DMS153 (cell line): ENCODE data around the gene GABRB3.

Experiments used
- DNase-seq: peaks from one replicate; lab custom pipeline; 2025; lab: John Stamatoyannopoulos, UW

Gene GABRB3

DNA sequence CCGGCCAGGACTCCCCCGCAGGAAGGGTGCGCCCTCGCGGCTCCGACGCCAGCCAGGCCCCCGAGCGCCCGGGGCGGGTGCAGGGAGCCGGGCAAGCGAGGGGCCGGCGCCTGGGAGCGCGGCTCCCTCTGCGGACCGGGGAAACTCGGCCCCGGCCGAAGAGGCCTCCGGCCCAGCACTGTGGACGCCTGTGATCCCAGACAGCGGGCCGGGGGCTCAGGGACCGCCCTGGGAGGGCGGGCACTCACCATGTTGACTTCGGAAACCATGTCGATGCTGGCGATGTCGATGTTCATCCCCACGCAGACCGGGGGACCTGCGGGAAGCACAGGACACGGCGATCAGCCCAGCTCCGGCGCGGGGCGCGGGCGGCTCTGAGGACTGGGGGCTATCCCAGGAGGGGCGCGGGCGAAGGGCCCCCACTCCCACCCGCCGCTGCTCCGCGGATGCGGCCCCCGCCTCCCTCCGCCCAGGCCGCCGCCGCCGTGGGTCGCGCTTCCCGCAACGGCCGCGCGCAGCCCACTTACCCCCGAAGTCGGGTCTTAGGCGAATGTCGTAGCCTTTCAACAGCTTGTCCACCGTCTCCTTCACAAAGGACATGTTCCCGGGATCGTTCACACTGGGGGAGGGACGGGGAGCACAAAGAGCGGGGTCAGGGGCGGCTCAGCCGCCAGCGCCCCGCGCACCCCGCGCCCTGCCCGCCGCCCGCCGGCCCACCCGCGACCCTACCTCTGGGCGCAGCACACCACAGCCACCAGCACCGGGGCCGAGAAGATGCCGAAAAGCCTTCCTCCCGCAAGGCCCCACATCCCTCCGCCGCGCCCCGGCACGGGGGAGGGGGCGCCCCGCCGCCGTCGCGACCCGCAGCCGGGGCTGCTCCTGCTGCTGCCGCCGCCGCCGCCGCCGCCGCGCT, at the start of gene GABRB3:
GABRB3 (minus strand) TSS at position 913 of the 913 bp plus-strand sequence.
- no peak for DNase-seq

DNA sequence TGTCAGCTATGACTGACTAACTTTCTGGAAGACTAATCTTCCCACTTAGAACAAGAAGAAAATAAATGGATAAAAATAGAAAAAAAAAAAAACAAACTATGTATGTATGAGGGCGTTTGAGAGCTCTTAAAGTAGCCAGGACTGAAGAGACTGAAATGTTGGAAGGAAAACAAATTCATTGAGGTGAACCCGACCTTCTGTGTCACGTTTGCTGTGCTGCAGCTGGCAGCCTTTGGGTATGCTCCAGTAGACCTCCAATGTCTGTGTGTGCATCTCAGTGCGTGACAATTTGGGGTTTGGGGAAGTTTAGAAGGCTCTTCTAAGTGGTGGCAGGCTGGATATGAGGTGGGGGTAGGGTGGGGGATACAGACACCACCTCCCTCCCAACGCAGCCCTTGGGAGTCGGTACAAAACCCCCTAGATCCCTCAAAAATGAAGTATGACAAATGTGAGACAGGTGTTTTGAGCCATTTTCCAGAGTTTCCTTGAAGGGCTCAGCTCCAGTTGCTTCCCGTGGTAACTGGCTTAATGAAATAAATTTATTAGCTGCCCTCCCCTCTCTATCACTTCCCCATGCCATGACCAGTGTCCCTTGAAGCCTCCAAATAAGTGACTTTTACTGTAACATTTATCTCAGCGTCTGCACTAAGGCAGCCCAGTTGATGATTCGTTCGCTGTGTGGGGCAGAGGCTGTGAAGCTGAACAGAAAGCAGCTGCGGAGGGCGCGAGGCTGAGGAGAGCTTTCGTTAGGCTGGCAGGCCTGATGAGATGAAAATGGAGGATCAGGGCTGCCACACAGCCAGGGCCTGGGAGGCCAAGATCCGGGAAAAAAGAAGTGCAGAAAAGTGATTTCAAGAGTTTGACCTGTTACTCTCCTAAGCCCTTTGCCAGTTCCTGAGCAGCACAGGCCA, 34.9 kb upstream of the GABRB3 start:
- DNase-seq = no peak

DNA sequence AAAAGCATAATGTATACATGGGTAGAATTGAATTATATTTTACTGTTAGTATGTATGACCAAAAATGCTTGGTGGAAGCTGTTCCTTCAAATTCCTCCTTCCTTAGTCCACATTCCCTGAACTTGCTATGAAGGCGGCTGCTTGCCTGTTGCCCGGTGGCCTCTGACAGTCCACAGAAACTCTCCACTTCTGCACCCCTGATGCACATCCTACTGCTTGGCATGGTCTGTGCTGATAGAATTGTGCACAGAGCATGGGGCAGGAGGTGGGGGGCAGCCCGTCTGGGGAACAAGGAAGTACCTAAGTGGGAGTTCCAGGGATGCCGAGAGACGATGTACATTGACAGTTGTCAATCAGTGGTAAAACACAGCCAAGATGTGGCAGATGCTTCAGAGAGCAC, 33.7 kb upstream of the GABRB3 start:
- DNase-seq = no peak

DNA sequence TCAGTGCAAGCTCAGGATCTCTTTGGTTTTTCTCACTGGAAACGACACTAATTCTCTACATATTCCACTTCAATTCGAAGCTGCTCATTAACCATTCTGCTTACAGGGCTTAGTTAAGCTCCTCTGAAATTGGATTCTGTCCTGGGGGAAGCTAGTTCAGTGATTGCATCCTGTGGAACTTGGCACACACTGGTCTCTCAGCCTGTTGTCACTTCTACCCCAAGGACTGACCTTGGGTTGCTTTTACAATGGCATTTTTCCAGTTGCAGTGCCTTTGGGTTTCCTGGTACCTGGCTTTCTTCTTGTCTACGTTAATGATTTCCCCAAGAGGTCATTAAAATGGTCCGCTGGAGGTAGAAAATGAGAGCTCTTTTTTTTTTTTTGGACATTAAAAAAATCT, 33.3 kb upstream of the GABRB3 start:
- no peak for DNase-seq

DNA sequence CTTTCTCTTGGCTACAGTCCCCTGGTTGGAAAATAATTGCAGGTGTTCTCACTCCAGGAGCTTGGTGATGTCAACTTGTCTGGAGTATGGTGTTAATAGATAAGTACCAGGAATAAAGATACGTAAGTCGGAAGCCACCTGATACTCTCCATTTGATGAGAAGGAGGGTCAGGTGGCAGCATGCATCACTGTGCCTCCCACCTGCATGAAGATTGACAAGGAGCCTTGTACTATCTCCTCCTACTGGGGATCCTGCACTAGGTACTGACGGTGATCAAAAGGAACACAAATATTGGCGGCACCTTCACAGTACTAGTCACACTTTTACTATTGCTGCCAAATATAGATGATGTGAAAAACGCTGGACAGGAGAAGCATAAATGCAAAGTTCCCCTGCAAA, 32.6 kb upstream of the GABRB3 start:
- DNase-seq = no peak

DNA sequence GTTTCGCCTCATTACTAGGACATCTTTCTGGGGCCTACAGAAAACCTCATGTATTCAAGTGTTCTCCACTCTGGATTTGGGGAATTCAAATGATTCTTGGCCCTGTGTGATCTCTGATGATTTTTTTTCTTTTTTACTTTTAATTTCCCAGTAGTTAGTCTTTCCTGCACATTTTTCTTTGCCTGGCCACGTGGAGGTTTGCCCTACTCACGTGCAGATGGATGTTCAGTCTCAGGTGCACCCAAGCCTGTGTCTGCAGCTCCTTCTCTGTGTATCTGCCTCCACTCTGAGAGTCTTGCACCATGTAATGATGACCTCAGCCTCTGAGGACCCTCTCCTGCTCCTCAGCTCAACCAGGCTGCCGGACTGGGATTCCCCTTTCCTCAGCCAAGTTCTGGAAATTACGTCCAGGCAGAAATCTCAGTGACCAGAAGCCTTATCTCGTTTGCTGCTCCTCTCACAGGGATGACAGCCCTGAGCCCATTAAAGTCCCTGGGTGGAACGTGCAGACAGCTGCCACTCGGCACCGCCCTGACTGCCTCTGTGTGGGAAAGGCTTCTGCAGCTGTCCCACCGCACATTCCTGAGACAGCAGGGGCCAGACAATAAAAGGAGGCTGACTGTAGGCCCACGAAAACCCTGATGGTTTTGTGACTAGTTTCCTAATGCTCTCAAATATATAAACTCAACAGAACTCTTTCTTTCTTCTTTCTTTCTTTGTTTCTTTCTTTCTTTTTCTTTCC, 31.4 kb upstream of the GABRB3 start:
- DNase-seq = no peak

DNA sequence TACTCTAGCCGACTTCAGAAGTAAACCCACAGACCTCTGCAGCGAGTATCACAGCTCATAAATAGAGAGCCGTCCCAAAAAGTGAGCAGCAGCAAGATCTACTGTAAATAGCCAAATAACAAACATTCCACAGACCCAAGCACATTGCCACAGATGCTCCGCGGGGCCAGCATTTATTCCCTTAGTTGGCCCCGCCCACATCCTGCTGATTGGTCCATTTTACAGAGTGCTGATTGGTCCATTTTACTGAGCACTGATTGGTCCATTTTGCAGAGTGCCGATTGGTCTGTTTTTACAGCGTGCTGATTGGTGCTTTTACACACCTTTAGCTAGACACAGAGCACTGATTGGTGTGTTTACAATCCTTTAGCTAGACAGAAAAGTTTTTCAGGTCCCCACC, 17.3 kb upstream of the GABRB3 start:
- no peak for DNase-seq

DNA sequence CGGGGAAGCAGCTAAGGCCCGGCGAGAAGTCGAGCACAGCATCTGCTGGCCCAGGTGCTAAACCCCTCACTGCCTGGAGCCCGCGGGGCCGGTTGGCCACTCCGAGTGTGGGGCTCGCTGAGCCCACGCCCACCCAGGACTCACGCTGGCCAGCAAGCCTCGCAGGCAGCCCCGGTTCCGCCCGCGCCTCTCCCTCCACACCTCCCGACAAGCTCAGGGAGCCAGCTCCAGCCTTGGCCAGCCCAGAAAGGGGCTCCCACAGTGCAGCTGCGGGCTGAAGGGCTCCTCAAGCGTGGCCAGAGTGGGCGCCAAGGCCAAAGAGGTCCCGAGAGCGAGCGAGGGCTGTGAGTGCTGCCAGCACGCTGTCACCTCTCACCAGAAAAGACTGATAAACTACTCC, 8.9 kb upstream of the GABRB3 start:
- DNase-seq = no peak

DNA sequence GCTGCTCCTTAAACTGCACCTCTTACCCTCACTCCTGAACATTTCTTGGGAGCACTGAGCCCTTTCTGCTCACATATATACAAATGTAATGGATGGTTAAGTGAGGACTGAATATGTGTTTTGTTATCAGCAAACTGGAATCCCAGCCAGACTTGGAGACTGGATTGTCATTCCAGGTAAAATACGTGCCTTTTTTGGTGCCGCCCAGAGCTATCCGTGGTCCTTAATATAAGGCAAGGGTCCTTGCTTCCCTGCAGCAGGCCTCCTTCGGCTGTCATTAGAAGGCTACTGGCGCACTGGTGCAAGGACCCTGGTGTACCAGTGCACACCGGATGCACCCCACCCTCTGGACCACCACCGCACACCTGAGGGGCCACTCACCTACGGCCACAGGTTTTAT, 1.1 kb upstream of the GABRB3 start:
- DNase-seq = no peak

DNA sequence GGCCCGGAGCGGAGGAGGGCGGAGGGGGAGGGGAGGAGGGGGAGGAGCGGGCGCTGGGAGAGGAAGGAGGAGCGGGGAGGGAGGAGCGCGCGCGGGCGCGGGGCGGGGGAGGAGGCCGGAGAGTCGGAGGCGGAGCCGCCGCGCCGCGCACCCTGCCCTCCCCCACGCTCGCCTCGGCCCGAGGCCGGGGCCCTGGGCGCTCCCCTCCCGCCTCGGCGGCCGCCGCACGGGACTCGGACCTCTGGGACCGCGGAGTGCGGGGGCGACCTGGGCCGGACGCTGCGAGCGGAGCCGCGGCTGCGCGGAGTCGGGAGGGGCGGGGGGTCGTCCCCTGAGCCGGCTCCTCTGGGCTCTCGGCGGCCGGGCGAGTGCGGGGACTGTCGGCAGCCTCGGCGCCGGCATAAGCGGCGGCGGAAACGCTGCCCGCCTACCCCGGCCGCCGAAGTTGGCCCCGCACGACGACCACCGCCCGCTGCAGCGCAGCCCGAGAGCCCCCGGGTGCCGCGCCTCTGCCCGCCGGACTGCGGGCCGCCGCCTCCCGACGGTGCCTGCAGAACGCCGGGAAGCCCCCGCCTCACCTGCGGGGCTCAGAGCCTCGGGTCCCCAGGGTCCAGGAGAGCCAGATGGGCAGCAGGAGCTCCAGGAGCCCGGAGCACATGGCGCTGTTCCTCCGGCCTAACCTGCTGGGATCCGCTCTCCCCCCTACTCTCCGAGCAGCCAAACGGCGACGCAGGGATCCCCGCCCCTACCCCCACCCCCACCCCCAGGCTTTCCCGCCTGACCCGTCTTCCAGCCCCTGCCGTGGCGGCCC, 406 bp upstream of the GABRB3 start:
- DNase-seq = no peak

DNA sequence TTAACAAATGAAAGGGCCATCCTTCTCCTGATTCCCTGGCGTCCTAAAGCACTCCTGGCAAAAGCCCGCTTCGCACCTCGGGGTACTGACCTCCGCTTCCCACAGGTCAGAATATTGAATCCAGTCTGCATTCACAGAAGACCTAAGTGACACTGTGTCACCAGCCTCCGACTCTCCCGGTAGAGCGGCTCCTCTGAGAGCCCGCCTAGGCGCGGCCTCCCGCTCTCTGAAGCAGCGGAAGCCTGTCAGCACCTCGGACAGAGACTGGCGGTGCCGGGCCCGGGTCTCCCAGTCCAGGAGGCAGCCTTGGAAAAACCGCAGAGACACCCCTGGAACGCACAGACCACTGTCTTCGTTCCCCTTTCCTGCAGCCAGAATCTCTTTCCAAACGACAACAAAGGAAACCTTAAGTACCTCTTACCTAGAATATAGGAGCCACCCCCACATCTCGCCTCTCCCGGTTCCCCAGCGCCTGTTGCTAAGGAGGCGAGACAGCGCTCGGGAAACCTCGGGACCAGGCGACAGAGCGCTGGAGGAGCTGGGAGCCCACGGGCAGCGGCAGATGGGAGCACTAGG, 1.2 kb downstream of the GABRB3 start:
- no peak for DNase-seq

DNA sequence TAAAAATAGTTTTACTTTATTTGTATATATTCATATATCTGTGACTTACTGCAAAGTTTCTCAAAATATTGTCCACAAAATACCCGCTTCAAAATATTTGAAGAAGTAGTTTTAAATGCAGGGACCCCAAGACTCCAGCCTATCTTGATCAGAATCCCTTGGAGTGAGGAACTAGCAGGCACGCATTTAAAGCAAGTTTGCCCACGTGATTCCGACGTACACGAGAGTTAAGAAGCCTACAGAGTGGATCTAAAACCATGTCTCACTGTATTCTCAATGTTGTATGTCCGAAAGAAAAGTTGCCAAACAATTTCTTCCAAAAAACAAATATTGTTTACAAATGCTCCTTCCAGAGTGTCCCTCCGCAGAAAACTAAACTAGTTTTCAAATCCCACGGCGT, 1.7 kb downstream of the GABRB3 start:
- DNase-seq = no peak

DNA sequence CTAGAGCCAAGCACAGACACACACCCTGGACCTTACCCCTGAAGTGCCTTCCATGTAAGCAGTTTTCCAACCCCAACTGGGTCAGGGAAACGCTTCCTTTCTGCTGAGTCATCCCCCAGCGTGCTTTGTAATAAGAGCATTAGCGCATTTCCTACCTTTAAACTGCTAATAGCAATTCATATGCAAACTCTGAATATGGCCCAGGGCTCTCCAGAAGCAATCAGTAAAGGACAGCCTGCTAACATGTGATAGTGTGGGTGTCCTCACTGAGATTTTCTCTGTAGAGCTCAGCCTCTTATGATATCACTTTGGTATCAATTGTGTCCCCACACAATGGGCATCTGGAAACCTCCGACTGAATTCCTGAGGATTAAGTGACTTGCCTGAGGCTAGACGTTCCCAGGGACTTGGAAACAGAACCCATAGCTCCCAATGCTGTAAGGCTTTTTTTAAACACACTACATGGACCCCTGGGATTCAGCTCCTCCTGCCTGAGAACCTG, 5.6 kb downstream of the GABRB3 start:
- no peak for DNase-seq

DNA sequence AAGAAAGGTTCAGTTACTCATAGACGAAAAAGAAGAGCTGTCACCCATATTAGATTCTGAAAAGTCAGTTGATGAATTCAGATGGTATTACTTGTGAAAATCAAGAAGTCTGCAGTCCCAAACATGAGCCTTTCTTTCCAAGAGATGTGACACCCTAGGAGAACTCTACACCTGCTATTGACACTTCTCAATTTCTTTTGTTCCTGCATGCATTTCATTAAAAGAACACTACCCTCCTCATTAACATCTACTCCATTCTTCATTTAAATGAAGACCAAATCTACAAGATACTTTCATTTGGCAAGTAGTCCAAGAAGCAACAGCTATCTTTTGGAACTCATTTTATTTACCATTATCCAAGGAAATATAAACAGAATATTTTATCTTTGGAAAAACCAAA, 6.6 kb downstream of the GABRB3 start:
- DNase-seq = no peak

DNA sequence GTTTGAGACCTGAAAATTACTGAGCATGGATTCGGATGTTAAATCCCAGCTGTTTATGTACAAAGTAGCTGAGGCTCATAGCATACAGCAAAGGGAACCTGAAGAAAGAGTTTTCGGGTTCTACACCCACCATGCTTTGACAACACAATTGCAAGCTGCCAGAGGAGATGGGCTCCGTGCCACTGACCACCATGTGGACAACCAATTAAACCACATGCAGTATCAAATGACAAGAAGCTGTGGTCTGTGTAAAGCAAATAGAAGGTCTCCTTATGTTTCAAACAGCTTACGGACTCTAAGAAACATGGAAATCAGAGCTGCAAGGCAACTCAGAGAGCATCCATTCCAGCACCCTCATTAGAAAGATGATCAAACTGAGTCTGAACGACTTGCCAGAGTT, 12.9 kb downstream of the GABRB3 start:
- DNase-seq = no peak

DNA sequence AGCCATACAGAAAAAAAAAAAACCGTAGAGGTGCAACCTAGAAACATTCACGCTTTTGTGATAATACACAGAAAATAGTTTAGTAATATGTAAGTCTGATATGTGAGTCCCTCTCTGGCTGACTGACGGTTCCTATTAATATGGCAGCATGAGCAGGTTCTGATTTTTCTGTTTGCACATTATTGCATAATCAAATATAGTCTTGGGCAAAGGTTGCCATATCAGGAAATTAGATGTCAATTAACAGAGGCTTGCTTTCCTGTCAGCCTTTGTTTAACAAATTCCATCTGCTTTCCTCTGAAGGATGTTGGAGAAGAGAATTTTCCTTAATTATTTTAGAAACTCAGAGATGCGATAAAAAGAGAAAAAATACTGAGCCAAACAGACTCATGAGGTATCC, 14.8 kb downstream of the GABRB3 start:
- no peak for DNase-seq

DNA sequence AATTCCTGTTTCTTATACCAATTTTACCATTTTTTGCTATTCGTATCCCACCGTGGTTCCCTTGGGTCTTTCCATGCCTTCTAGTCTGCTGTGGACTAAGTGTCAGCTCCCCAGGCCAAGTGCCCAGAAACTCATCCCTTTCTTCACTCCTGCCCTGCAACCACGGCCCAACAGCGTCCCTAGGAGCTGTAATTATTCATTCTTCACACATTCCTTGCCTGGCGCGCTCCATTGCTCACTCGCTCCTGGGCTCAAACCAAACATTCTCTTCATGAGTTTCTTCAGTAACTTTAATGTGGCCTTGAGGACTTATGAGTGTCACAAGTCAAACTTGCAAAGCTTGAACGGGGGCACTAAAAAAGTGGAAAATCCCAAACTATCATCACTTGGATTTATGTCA, 15.7 kb downstream of the GABRB3 start:
- no peak for DNase-seq

DNA sequence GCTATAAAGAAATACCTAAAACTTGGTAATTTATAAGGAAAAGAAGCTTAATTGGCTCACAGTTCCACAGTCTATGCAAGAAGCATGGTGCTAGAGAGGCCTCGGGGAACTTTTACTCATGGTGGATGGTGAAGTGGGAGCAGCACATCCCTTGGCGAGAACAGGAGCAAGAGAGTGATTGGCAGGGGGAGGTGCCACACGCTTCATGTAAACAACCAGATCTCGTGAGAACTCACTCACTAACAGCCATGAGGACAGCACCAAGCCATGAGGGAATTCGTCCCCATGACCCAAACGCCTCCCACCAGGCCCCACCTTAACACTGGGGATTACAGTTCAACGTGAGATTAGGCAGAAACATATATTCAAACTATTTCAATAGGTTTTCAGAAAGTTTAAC, 28.0 kb downstream of the GABRB3 start:
- DNase-seq = no peak

DNA sequence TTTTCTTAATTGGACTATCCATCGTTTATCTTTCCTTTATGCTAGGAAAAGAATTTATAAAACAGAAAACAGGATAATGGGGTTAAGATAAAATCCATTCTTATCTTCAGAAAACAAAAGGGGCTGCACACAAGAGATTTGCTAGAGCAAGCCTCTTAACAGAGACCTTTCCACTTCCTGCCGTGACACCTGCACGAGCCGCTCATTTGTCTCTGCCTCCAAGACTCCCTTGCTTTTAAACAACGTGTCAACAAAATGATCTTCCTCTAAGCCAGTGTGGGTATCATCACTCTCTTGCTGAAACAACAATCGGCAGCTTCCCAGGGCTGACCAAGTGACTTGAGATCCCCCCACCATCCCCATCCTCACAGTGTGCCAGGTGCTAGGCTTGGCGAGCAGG, 33.1 kb downstream of the GABRB3 start:
- DNase-seq = no peak

DNA sequence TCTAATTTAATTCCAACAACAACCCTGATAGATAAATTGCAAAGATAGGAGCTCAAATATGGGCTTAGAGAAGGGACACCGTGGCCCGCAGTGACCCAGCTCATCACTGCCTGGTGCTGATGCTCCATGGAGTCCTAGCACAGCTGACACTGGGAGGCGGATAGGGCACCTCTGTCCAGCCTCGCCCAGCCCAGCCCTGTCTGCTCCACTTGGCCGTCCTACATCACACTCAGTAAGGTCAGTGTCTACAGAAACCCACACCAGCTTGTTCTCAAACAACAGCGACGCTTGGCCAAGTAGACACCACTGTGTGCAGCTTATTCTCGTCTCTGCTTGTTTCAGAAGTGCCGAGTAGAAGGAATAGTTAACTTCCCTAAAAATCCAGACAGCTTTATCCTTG, 33.9 kb downstream of the GABRB3 start:
- DNase-seq = no peak
